Measurements from ENCODE around the gene PTPRN2.

Gene PTPRN2

DNA sequence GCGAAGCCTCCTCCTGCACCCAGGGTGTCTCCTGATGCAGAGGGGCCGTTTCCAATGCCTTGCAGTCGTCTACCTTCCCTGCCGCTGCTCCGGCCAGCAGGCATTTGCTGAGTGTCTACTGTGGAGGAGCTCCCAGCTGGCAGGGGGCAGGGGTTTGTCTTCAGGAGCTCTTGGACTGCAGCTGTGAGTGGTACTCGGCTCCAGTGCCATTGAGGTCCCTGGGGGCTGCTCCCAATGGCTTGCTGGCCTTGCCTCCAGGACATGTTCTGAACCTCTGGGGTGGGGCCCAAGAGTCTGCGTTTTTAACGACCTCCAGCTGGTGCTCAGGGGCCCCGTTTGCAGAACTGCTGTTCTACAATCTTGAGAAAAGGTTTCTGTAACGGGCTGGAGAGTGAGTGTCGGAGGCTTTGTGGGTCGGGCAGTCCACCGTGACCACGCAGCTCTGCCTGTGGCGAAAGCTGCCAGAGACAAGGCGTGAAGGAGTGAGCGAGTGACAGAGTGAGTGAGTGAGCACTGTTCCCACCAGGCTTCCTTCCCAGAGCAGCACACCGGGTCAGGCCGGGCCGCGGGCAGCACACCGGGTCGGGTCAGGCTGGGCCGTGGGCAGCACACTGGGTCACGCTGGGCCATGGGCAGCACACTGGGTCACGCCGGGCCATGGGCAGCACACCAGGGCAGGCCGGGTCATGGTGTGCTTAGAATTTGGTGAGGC lies 520.2 kb downstream of the PTPRN2 start:
- Mint-ChIP-seq H3K9me3 (peaks cover 27% of the 10 kb centered on the region), H3K36me3 (ENCODE audit: low read depth) (peaks cover 4% of the 10 kb centered on the region), H3K4me1 (peaks cover 39% of the 10 kb centered on the region), H3K4me3 (no peak overlapping the region), H3K27ac (peak overlapping the region; percentile 71), H3K27me3 (ENCODE audit: low read depth, poor library complexity) (peaks cover 8% of the 10 kb centered on the region)
- TF ChIP-seq CTCF (IDR thresholded peaks at IDR 0.05): no peak
- DNase-seq: no peak

DNA sequence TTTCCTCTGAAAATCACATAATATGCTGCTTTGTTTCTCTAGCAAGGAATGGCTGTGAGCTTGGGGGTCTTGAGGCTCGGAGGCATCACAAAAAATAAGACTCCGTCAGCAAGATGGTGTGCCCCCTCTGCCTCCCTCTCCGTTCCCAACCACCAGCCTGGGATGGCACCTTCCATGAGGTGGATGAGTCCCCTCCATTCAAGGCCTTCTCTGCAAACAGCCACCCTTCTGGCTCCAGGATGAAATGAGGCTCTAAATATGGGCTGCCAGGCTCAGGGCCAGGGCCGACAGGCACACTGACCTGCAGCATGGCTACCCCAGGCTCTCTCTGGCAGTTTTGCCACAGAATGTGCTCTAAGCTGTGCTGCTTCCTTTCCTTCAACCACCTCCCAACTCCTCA lies 521.5 kb downstream of the PTPRN2 start:
- Mint-ChIP-seq H3K36me3 (ENCODE audit: low read depth) (peaks cover 4% of the 10 kb centered on the region), H3K4me3 (no peak overlapping the region), H3K4me1 (peaks cover 42% of the 10 kb centered on the region), H3K27me3 (ENCODE audit: low read depth, poor library complexity) (peaks cover 8% of the 10 kb centered on the region), H3K27ac (no peak overlapping the region), H3K9me3 (peaks cover 24% of the 10 kb centered on the region)
- DNase-seq: no peak
- no peak for TF ChIP-seq CTCF (IDR thresholded peaks at IDR 0.05)

DNA sequence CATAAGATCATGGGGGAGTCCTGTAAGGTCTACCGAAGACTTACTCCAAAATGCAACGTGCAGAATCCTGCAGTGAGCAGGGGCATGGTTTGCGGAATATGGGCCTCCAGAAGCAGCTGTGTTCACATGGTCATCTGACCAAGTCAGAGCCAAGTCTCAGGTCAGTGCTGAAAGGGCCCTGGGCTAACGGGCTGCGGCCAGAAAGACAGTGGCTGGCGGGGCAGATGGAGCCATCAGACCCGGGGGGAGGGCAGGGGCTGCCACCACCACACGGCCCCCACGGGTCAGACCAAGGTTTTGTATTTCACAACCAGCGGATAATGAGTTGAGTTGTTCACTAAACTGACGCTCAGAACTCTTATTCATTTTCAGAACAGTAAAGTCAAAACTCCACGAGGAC lies 522.3 kb downstream of the PTPRN2 start:
- TF ChIP-seq CTCF (IDR thresholded peaks at IDR 0.05): no peak
- Mint-ChIP-seq H3K27ac (no peak overlapping the region), H3K9me3 (peaks cover 21% of the 10 kb centered on the region), H3K4me3 (no peak overlapping the region), H3K36me3 (ENCODE audit: low read depth) (peaks cover 4% of the 10 kb centered on the region), H3K4me1 (peaks cover 44% of the 10 kb centered on the region), H3K27me3 (ENCODE audit: low read depth, poor library complexity) (peaks cover 8% of the 10 kb centered on the region)
- DNase-seq: no peak

DNA sequence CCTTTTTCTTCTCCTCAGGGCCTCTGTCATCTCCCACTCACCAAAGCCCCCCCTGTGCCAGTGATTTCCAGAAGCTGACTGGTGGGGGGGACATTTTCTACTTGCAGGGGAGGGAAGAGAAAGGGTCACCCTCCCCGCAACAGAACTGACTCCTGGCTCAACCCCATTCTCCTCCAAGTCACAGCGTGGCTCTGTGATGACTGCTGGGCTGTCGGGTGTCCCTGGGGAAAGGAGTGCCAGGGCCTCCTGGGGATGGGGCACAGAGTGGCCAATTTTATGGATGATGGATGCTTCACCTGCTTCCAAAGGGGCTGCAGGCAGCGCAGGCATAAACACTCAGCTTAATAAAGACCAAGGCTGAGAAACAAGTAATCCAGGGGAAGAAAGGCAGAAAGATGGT lies 523.0 kb downstream of the PTPRN2 start:
- Mint-ChIP-seq H3K4me3 (no peak overlapping the region), H3K36me3 (ENCODE audit: low read depth) (no peaks in the 10 kb centered on the region), H3K9me3 (peaks cover 14% of the 10 kb centered on the region), H3K27ac (no peak overlapping the region), H3K27me3 (ENCODE audit: low read depth, poor library complexity) (peaks cover 7% of the 10 kb centered on the region), H3K4me1 (peaks cover 44% of the 10 kb centered on the region)
- DNase-seq: no peak
- no peak for TF ChIP-seq CTCF (IDR thresholded peaks at IDR 0.05)

DNA sequence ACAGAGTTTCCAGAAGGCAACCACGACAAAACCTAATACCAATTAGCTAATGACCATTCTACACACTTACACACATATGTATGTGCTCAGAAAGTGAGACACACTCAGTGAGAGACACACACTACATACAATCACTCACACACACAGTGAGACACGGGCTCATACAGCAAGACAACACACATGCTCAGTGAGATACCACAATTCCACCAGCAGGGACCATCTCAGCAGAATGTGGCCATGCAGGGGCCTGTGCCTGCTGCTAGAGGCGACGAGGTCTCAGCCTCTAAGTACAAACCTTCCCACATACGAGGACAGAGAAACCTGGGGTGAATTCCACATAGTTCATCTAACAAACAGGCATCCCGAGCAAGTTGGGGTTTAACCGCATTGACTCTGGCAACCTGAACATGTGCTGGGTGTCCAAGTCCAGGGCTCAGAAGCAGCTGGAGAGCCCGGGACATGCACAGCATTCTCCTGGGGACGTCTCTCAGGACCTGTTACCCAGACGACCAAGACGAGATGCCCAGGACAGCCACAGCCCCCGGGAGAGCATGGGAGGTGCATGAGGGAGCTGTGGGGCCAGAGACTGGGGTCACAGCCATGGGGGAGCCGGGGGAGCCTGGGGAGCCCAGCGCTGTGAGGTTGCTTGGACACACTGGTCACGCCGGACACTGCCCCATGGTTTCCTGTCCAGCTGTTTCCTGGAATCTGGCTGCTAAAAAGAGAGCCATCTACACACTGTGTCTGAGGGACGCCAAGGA lies 523.6 kb downstream of the PTPRN2 start:
- Mint-ChIP-seq H3K27me3 (ENCODE audit: low read depth, poor library complexity) (peaks cover 5% of the 10 kb centered on the region), H3K4me3 (no peak overlapping the region), H3K9me3 (peaks cover 13% of the 10 kb centered on the region), H3K27ac (peak overlapping the region; percentile 43), H3K4me1 (peaks cover 44% of the 10 kb centered on the region), H3K36me3 (ENCODE audit: low read depth) (no peaks in the 10 kb centered on the region)
- DNase-seq: no peak
- TF ChIP-seq CTCF (IDR thresholded peaks at IDR 0.05): no peak

All from nephron progenitor cell (in vitro differentiated cells).